Fibroblast of skin of left biceps (primary cell): Measurements from ENCODE around the gene ASTN2.
"Not testable (repeated sequence)": the region's sequence is repeated elsewhere in the genome, so short reads cannot be mapped to it uniquely, and the experiment has no call there.

ENCODE experiments used
- DNase-seq, 2 experiments: peaks; one replicate each; pipeline ENCODE4 v3.0.0-alpha.2; 2013; ENCODE audit warnings: low read depth in 2 of 2

ASTN2 gene

DNA sequence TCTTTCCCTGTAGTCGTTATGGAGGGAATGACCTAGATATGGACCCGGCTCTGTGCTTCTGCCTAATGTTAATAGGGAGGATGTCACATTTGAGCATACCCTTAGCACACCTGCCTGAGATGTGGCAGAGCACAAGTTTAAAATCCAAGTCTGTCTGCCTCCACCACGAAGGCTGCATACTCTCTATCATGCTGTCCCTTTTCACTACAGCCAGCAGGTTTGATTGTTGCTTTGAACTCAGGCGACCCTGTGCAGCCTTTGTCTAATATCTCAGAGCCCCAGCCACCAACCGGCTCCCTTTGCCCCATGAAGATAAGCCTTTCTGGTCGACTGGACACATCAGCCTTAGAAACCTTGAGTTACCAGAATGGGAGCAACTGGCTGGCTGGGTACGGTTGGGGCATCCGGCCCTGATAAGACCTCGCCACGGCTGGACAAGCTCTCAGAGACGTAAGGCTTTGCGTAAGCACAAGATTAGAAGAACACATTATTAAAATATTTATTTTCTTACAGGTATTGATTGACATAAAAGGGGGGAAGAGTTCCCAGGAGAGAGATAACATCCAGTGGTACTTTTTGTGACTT, 949.8 kb downstream of the ASTN2 start:
- no peak for DNase-seq

DNA sequence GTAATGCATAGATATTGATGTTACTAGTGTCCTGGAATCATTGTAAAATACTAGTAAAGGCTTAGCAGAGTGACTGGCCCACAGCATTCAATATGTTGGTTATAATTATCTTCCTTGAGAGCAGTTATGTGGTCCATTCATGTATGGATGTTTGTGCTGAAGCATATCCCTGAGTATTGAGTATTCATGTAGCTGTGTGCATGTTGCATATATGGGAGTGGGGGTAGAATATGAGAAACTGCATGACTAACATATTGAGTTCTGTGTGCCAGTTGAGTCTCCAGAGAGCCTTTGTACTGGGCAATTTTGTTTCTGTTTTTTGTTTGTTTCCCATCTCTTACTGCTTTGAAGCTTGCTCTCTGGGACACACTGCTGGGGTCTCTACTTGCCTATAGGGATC, 950.4 kb downstream of the ASTN2 start:
- no peak for DNase-seq

DNA sequence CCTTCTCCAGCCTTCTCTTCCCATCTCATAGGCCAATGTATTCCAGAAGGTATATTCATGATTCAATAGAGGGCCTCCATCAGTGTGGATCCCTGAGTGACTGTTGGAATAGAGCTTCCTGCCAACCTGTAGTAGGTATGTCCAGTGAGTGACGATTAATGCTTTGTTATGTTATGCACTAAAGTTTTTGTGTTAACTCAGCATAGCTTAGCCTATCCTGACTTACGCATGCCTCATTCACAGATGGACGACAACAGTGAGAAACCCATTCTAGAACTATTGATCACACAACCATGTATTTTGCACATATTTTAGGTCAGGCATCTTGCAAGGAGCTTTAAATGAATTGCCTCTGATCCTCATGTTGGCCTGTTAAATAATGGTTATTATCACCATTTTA, 953.2 kb downstream of the ASTN2 start:
- no peak for DNase-seq

DNA sequence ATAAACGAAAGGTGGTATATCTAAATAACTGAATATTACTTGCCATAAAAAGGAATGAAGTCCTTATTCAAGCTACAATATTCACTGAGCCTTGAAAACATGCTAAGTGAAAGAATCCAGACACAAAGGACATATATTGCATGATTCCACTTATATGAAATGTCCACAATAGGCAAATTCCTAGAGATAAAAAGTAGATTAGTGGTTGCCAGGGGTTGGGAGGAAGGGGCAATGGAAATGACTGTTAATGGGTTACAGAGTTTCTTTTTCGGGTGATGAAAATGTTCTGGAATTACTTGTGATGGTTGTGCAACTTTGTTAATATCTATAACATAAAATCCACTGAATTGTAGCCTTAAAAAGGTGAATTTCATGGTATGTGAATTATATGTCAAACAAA, 954.8 kb downstream of the ASTN2 start:
- no peak for DNase-seq

DNA sequence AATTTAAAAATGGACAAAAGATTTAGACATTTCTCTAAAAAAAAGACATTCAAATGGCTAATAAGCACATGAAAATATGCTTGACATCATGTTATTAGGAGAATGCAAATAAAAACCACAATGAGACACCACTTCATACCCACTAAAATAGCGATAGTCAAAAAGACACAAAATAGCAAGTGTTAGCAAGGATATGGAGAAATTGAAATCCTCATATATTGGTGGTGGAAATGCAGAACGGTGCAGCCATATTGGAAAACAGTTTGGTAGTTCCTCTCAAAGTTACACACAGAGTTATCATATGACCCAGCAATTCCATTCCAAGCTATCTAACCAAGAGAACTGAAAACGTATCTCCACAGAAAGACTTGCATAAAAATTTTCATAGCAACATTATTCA, 955.3 kb downstream of the ASTN2 start:
- no peak for DNase-seq

DNA sequence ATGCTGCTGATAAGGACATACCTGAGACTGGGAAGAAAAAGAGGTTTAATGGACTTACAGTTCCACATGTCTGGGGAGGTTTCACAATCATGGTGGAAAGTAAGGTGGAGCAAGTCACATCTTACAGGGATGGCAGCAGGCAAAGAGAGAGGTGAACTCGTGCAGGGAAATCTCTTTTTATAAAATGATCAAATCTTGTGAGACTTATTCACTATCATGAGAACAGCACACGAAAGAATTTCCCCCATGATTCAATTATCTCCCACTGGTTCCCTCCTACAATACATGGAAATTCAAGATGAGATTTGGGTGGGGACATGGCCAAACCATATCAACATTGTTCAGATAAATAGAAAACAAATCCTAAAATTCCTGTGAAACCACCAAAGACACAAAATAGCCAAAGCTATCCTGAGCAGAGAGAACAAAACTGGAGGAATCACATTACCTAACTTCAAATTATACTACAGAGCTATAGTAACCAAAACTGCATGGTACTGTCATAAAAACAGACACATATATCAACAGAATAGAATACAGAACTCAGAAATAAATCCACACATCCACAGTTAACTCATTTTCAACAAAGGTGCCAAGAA, 958.3 kb downstream of the ASTN2 start:
- DNase-seq = no peak

DNA sequence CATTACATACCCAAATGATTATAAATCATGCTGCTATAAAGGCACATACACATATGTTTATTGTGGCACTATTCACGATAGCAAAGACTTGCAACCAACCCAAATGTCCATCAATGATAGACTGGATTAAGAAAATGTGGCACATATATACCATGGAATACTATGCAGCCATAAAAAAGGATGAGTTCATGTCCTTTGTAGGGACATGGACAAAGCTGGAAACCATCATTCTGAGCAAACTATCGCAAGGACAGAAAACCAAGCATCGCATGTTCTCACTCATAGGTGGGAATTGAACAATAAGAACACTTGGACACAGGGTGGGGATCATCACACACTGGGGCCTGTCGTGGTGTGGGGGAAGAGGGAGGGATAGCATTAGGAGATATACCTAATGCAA, 960.3 kb downstream of the ASTN2 start:
- not testable (repeated sequence) for DNase-seq

DNA sequence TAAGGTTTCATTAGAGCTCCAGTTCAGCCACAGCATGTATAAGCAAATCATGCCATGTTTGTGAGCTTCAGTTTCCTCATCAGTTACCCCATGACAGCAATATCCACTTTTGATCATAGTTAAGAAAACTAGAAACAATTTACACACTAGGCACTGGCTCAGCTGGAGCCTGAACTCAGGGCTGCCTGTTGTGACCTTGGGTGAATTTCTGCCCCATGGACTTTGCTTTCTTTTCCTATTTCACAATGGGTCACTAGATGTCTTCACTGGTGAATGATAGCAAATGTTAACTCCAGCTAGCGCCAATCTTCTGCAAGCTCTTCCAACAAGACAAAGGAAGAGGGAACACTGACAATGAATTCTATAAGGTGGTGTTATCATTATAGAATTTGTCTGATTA, 961.1 kb downstream of the ASTN2 start:
- no peak for DNase-seq

DNA sequence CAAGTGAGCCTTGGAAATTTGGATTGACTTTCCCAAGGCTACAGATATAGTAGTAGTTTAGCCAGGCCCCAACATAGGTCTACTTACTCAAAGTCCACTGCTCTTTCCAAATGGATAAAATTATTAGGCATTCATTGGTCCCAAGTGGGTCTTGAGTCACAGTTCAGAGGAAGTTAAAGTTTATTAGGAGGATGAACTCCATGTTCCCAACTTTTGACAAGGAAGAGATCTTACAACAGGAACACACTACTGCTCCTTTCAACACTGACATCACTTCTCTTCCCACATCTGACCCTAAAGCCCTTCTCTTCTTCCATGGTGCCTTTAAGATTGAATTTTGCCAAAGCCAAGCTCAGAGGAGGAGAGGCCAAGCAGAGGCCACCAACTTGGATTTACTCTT, 962.2 kb downstream of the ASTN2 start:
- no peak for DNase-seq

DNA sequence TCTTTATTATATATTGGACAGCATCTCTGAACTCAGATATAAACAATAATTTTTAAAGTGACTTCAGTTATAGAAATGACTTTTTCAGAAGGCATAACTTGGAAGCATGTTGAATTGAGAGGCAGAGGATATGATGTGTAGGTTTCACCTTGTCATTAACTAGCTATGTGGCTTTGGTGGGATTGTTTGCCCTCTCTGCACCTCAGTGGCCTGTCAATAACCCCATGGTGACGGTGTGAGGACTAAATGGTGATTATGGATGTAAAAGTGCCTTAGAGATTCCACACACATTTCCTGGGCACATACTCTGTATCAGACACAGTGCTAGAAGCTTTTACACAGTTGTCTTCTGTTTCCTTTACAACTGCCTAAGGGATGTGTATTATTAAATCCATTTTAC, 962.6 kb downstream of the ASTN2 start:
- DNase-seq = no peak

DNA sequence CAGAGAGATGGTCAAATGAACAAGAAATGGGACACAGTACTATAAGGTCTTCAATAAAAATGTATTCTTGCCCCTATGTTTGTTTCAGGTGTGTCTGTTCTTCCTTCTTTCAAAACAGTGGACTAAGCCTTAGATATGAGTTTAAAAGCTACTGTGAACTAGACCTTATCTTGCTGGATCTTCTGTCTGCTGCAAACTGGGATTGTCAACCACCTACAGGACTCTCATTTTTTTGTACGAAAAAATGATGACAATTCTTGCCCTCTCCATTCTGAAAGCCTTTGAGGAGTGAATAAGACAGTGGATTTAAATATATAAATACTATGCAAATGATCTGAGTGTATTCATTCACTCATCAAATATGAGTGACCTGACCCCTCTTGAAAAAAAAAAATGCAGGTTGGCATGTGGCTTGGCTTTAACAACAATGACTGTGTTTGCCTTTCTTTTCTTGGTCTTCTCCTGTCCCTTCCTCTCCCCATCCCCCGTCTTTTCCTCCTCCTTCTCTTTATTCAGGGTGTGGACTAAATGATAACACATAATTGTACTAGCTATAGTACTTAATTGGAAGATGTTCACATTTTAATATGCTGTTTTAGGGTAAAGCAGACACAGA, 963.2 kb downstream of the ASTN2 start:
- no peak for DNase-seq

DNA sequence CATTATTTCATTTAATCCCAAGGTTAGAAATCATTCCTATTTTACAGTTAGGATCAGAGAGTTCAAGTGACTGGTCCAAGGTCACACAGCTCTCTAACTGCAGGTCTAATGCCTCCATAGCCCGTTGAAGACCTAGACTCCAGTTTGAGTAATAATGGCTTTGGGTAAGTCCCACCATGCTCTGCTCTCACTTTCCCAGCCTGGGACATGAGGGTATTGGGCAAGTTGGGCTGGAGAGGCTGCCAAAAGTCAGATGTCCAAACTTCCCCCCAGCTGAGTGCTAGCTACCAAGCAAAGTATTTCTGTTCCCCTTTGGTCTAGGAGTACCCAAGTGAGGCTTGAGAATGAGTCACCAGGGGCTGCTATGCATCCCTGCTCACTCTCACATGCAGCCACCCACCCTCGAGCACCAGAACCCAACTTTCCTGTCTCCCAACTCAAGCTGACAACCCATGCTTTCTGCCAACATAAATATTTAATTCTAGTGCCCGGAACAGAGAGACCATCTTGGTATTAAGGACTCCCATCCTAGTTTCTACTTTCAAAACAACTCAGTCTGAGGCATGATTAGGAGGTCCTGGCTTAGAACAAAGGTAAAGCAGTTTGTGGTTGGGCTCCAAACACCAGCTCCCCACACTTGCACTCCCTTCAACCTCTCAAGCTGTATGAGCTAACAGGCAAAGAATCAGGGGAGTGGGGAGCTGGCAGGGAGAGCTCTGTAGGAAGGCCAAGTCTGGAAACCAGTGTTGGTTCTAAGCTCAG, 964.3 kb downstream of the ASTN2 start:
- DNase-seq = peak; percentile 40 to 43

DNA sequence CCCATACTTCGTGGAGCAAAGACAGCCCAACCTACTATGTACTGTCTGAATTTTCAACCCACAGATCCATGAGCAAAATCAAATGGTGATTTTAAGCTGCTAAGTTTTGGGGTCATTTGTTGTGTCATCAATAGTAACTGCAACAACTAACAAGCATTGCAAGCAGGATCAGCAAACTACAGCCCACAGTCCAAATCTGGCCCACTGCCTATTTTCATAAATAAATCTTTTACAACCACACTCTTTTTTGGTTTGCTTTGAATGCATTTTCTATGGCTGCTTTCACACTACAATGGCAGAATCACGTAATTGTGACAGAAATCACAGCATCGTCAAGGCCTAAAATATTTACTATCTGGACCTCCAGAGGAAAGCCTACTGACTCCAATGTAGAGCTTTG, 964.9 kb downstream of the ASTN2 start:
- no peak for DNase-seq

DNA sequence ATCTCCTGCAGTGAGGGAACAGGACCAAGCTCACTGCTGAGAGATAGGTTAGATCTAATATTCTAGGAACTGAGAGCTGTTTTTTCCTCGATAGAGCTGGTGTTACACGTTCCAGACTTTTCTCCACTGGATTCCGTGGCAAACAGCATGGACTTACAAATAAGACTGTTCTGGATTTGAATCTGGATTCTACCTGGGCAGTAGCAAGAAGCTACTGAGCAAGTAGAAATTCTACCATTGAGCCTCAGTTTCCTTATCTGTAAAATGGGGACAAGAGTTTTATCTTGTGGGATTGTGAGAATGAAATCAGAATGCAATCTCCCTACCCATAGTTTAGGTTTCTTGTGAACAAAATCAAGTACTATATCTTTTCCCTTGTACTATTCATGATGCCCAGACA, 966.4 kb downstream of the ASTN2 start:
- no peak for DNase-seq

DNA sequence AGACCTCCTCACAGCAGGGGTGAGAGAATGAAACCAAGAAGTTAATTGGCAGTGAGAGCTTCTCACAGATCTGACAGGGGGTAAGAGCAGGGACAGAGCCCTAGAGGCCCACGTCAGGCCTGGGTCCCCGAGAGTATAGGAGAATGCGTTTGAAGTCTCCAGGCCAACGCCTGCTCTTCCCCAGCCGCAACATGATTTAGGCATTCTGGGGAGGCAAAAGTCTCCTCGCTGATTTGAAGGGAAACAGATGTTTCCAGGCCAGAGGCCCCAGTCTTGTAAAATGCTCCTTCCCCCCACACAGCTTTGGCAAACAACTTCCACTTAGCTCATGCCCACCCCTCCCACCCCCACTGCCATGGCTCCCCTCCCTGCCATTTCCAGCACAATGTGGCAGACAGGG, 966.9 kb downstream of the ASTN2 start:
- peak in 1 of 2 experiments; percentile 23 for DNase-seq

DNA sequence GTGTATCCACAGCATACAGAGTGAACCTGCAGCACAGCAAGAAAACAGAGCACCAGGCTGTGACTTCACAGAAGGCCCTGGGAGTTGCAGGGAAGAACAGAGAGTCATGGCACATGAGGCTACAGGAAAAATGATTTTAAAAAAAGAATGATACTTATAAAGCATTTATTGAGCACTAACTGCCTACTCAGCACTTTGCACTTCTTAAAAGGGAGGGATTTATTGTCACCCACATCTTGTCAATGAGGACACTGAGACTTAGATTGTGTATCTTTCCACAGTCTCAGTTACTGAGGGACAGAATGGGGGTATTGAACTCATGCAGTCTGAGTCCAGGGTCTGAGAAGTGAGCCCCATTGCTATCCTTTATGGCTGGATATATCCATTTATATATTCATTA, 972.3 kb downstream of the ASTN2 start:
- no peak for DNase-seq

DNA sequence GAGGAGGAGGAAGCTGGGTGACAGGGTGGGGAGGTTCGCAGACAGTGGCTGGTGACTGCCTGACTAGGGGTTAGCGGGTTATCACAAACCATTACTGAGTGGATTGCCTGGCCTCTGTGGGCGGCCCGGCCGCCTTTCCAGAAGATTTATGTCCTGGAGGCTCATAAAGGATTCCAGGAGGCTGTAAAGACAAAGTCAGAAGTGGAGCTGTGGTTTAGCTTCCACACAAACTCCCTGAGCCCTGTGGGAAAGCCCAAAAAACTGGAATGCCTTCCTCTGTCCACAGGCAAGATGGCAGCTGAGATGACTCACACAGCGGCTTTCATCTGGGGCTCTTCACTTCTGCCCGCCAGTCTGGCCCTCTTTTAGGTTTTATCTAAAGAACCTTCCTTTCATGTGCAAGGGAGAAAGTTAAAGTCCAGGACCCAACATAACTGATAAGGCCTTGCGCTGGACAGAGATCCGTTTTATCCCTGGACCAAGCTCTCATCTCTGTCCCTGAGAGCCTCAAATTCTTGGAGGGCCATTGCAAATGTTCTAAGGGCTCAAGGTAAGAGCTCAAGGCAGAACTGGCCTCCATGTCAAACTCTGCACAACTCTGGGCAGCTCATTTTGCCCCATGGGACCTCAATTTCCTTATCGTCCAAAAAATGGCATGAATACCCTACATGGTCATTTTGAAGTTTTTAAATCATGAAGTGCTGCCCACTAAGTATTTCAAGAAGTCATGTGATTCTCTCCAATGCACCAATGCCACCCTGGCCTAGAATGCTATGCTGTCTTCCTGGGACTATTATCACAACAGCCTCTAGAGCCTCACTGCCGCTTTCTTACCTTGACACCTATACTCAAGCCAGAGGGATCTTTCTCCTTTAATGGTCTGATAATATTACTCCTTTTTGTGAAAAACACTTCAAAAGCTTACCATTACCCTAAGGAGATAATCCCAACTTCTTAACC, 977.2 kb downstream of the ASTN2 start:
- no peak for DNase-seq

DNA sequence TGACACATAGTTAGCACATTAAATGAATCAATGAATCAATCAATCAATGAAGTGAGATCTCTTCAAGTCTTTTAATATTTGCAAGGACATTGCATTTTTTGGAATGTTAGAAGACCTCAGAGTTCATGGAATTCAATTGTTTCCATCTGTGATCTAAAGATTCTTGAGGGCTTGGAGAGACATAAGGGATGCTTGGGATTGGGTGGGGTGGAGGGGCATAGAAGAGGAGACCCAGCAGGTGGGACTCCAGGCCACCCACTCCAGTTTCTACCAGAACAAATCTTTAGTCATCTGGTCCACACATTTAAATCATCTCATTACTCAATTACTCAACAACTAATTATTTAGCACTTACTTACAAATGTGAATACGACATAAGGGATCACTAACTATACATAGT, 978.7 kb downstream of the ASTN2 start:
- DNase-seq = peak in 1 of 2 experiments; percentile 19

DNA sequence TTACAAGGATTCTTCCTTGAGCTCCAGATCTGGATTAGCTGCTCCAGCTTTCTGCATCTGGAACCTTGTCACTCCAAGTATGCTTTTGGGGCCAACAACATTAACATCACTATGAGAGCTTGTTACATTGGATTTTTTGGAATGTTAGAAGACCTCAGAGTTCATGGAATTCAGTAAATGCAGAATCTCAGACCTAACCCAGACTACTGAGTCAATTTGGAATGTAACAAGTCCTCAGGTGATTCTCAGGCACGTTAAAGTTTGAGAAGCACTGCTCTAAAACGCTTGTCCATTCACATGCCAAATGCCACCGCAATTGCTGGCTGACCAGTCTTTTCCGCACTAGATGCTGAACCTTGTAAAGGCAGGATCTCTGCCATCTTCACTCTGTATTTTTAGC, 979.2 kb downstream of the ASTN2 start:
- DNase-seq = peak in 1 of 2 experiments; percentile 18

DNA sequence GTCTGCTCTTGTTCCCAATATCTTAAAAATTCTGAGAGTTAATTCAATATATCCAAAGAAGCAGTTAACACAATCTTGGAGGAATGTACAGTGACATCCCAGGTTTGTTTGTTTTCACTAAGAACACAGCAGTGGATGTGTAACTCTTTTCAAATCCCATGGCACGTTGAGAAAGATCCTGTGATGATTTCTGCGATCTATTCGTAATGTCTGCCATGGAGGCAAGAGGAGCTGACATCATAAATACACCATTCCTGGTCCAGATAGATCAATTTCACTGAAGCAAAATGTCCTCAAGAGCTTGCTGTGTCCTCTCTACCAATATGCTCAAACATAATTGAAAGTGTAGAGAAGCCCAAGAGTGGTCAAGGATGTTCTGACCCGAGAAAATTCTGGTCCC, 980.5 kb downstream of the ASTN2 start:
- DNase-seq = no peak

DNA sequence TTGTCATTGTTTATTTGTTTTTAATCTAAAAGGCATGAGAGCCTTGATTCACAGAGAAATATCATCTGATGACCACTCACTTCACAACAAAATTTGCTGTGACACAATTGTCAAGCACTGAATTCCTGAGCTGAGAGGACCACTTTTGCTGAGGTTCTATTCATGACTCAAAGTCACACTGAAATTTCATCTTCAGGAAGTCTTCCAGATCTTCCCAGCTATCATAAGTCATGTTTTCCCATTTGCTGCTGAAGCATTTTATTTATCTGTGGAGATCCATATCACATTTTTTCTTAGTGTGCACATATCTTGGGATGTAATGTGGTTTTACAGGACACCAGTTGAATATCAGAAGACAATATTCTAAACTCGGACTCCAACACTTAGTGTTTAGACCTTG, 982.8 kb downstream of the ASTN2 start:
- no peak for DNase-seq

DNA sequence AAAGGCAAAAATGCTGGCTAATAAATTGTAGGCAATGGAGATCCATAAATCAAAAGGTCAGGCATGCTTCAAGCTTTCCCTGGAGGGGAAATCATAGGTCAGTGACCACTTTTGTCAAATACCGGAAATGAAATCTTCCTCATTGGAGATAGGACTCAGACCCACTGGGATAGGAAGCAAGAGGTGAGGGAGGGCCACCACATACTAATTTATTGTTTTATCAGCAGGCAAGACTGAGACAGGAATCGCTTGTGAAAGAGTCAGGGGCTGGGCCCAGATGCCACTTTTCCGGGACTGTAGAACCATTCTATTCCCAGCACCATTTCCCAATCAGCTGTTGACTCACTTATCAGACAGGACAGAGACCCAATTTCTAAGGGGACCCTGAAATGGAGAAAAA, 984.0 kb downstream of the ASTN2 start:
- DNase-seq = no peak
